Measurements from ENCODE around the gene HSPA1L. TPM values are rescaled to one million over a fixed set of nuclear protein-coding genes. Genes with fewer than 3 reads are reported as not detected.

Gene HSPA1L
- total and polyA plus RNA-seq, 4 donors = 0.27 to 0.79 (median 0.47) TPM

- TF ChIP-seq SP1 (IDR thresholded peaks at IDR 0.05) (peak; percentile 69), FOXA2 (IDR thresholded peaks at IDR 0.05) (peak; percentile 20), EGR1 (IDR thresholded peaks at IDR 0.05; ENCODE audit: low read depth in 2 of 2) (peak; percentile 20 to 46), RAD21 (IDR thresholded peaks at IDR 0.05) (peak in 1 of 2 donors; percentile 30)
- TF ChIP-seq, protein P1, sequence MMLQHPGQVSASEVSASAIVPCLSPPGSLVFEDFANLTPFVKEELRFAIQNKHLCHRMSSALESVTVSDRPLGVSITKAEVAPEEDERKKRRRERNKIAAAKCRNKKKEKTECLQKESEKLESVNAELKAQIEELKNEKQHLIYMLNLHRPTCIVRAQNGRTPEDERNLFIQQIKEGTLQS (IDR thresholded peaks at IDR 0.05) = no peak
Observed at GRCh38 chr6:31814677-31815024, 432 bp downstream of the HSPA1L start (continued).

GRCh38 chr6:31813465-31813849 lies 1.6 kb downstream of the HSPA1L start:
- peak overlapping the region; percentile 72 to 100 for H3K27ac ChIP-seq (ENCODE audit: low read depth in 1 of 2, low read length in 2 of 2)
- no peaks in the 10 kb centered on the region for H3K36me3 ChIP-seq (ENCODE audit: control insufficient read depth in 4 of 4, insufficient read depth in 3 of 4, low read depth in 1 of 4, low read length in 3 of 4)
- H3K9ac ChIP-seq (ENCODE audit: low read depth in 1 of 2, low read length in 2 of 2) = peak overlapping the region in 1 of 2 donors; percentile 73
- no peaks in the 10 kb centered on the region for H3K27me3 ChIP-seq (ENCODE audit: control insufficient read depth in 4 of 4, insufficient read depth in 4 of 4, low read length in 3 of 4)
- no peaks in the 10 kb centered on the region for H3K9me3 ChIP-seq (ENCODE audit: control insufficient read depth in 4 of 4, low read length in 3 of 4)
- H3K4me3 ChIP-seq (ENCODE audit: low read depth in 1 of 3, low read length in 3 of 3) = no peak overlapping the region
- TF ChIP-seq EGR1 (IDR thresholded peaks at IDR 0.05; ENCODE audit: low read depth in 2 of 2) = no peak
- no peak for TF ChIP-seq RAD21 (IDR thresholded peaks at IDR 0.05)
- TF ChIP-seq YY1 (IDR thresholded peaks at IDR 0.05) = no peak
- no peak for TF ChIP-seq NR2F2 (IDR thresholded peaks at IDR 0.05)
- TF ChIP-seq TAF1 (conservative IDR thresholded peaks at IDR 0.05) = no peak
- no peak for TF ChIP-seq FOXA1 (IDR thresholded peaks at IDR 0.05)
- no peak for TF ChIP-seq HNF4A (conservative IDR thresholded peaks at IDR 0.05)
- TF ChIP-seq MAX (IDR thresholded peaks at IDR 0.05) = no peak
- TF ChIP-seq GABPA (IDR thresholded peaks at IDR 0.05 in 1 of 2, conservative IDR thresholded peaks at IDR 0.05 in 1 of 2) = no peak
- no peak for TF ChIP-seq FOXA2 (IDR thresholded peaks at IDR 0.05)
- TF ChIP-seq, protein P2, sequence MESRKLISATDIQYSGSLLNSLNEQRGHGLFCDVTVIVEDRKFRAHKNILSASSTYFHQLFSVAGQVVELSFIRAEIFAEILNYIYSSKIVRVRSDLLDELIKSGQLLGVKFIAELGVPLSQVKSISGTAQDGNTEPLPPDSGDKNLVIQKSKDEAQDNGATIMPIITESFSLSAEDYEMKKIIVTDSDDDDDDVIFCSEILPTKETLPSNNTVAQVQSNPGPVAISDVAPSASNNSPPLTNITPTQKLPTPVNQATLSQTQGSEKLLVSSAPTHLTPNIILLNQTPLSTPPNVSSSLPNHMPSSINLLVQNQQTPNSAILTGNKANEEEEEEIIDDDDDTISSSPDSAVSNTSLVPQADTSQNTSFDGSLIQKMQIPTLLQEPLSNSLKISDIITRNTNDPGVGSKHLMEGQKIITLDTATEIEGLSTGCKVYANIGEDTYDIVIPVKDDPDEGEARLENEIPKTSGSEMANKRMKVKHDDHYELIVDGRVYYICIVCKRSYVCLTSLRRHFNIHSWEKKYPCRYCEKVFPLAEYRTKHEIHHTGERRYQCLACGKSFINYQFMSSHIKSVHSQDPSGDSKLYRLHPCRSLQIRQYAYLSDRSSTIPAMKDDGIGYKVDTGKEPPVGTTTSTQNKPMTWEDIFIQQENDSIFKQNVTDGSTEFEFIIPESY (IDR thresholded peaks at IDR 0.05) = no peak
- TF ChIP-seq, protein P1 (IDR thresholded peaks at IDR 0.05) = no peak
- TF ChIP-seq JUND (IDR thresholded peaks at IDR 0.05) = no peak
- WGBS = 98% methylated on average over 7 of the region's 7 CpGs
- DNase-seq (ENCODE audit: low spot score) = no peak
- peaks cover 5 to 9% (median 5%) of the 10 kb centered on the region in 4 donors for H3K4me1 ChIP-seq (ENCODE audit: control insufficient read depth in 4 of 4, insufficient read depth in 4 of 4, low read length in 3 of 4)

- peaks cover 3 to 10% (median 6%) of the 10 kb centered on the region in 4 donors for H3K4me1 ChIP-seq (ENCODE audit: control insufficient read depth in 4 of 4, insufficient read depth in 4 of 4, low read length in 3 of 4)
- no peaks in the 10 kb centered on the region for H3K9me3 ChIP-seq (ENCODE audit: control insufficient read depth in 4 of 4, low read length in 3 of 4)
- no peaks in the 10 kb centered on the region for H3K36me3 ChIP-seq (ENCODE audit: control insufficient read depth in 4 of 4, insufficient read depth in 3 of 4, low read depth in 1 of 4, low read length in 3 of 4)
- H3K27ac ChIP-seq (ENCODE audit: low read depth in 1 of 2, low read length in 2 of 2) = no peak overlapping the region
- no peak overlapping the region for H3K9ac ChIP-seq (ENCODE audit: low read depth in 1 of 2, low read length in 2 of 2)
- no peaks in the 10 kb centered on the region for H3K27me3 ChIP-seq (ENCODE audit: control insufficient read depth in 4 of 4, insufficient read depth in 4 of 4, low read length in 3 of 4)
- TF ChIP-seq EGR1 (IDR thresholded peaks at IDR 0.05; ENCODE audit: low read depth in 2 of 2) = no peak
- TF ChIP-seq TAF1 (conservative IDR thresholded peaks at IDR 0.05) = no peak
- TF ChIP-seq RAD21 (IDR thresholded peaks at IDR 0.05) = no peak
- no peak for TF ChIP-seq HNF4A (conservative IDR thresholded peaks at IDR 0.05)
- TF ChIP-seq YY1 (IDR thresholded peaks at IDR 0.05) = no peak
- TF ChIP-seq SP1 (IDR thresholded peaks at IDR 0.05) = no peak
- TF ChIP-seq NR2F2 (IDR thresholded peaks at IDR 0.05) = no peak
- TF ChIP-seq CTCF (IDR thresholded peaks at IDR 0.05; ENCODE audit: low read depth, low read length, missing input control) = no peak
- TF ChIP-seq, protein P1 (IDR thresholded peaks at IDR 0.05) = no peak
- no peak for TF ChIP-seq RXRA (IDR thresholded peaks at IDR 0.05)
- no peak for TF ChIP-seq FOXA2 (IDR thresholded peaks at IDR 0.05)
- TF ChIP-seq HNF4G (IDR thresholded peaks at IDR 0.05) = no peak
- TF ChIP-seq, protein P3, sequence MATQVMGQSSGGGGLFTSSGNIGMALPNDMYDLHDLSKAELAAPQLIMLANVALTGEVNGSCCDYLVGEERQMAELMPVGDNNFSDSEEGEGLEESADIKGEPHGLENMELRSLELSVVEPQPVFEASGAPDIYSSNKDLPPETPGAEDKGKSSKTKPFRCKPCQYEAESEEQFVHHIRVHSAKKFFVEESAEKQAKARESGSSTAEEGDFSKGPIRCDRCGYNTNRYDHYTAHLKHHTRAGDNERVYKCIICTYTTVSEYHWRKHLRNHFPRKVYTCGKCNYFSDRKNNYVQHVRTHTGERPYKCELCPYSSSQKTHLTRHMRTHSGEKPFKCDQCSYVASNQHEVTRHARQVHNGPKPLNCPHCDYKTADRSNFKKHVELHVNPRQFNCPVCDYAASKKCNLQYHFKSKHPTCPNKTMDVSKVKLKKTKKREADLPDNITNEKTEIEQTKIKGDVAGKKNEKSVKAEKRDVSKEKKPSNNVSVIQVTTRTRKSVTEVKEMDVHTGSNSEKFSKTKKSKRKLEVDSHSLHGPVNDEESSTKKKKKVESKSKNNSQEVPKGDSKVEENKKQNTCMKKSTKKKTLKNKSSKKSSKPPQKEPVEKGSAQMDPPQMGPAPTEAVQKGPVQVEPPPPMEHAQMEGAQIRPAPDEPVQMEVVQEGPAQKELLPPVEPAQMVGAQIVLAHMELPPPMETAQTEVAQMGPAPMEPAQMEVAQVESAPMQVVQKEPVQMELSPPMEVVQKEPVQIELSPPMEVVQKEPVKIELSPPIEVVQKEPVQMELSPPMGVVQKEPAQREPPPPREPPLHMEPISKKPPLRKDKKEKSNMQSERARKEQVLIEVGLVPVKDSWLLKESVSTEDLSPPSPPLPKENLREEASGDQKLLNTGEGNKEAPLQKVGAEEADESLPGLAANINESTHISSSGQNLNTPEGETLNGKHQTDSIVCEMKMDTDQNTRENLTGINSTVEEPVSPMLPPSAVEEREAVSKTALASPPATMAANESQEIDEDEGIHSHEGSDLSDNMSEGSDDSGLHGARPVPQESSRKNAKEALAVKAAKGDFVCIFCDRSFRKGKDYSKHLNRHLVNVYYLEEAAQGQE (IDR thresholded peaks at IDR 0.05) = no peak
- TF ChIP-seq FOXA1 (IDR thresholded peaks at IDR 0.05) = no peak
- no peak for TF ChIP-seq JUND (IDR thresholded peaks at IDR 0.05)
- TF ChIP-seq, protein P2 (IDR thresholded peaks at IDR 0.05) = no peak
- TF ChIP-seq GABPA (IDR thresholded peaks at IDR 0.05 in 1 of 2, conservative IDR thresholded peaks at IDR 0.05 in 1 of 2) = no peak
- no peak for TF ChIP-seq MAX (IDR thresholded peaks at IDR 0.05)
- no peak overlapping the region for H3K4me3 ChIP-seq (ENCODE audit: low read depth in 1 of 3, low read length in 3 of 3)
- WGBS = 96% methylated on average over 12 of the region's 12 CpGs
- DNase-seq (ENCODE audit: low spot score) = no peak
Observed at GRCh38 chr6:31811645-31812044, 3.4 kb downstream of the HSPA1L start.
